Thoracic aorta (tissue), 2 donors: ENCODE data around the gene CRTAC1. TPM values are rescaled to one million over a fixed set of nuclear protein-coding genes. Genes with fewer than 3 reads are reported as not detected.

Source experiments
- ATAC-seq: fragments of 150-250 bp; one replicate; pipeline ENCODE4 v1.8.0; 2017; ENCODE audit warnings: low read depth; ENCODE audit not compliant: insufficient number of reproducible peaks, low FRiP score
- DNase-seq: peaks from one replicate; pipeline ENCODE4 v3.0.0-alpha.2; 2020; ENCODE audit warnings: low spot score
- H3K27ac ChIP-seq, 2 donors: fragments of 200-600 bp; sonication (generic); 1 replicate in 1 of 2; 2 replicates in 1 of 2; pipeline ENCODE4 v1.5.1; 2016; ENCODE audit warnings: mild to moderate bottlenecking in 2 of 2, moderate library complexity in 2 of 2
- H3K27me3 ChIP-seq: fragments of 200-600 bp; sonication (generic); replicated peaks from 2 replicates; pipeline ENCODE4 v1.6.0; 2016; ENCODE audit warnings: mild to moderate bottlenecking; ENCODE audit not compliant: insufficient read depth
- H3K36me3 ChIP-seq: fragments of 200-600 bp; sonication (generic); one replicate; pipeline ENCODE4 v1.5.1; 2016
- H3K4me1 ChIP-seq, 2 donors: fragments of 200-600 bp; sonication (generic); 1 replicate in 1 of 2; 2 replicates in 1 of 2; pipeline versions ENCODE4 v1.5.1 to v1.6.0; 2016; ENCODE audit warnings: low read depth in 2 of 2, mild to moderate bottlenecking in 1 of 2; ENCODE audit not compliant: control insufficient read depth in 1 of 2
- H3K4me3 ChIP-seq: fragments of 200-600 bp; sonication (generic); 2 replicates; pipeline ENCODE4 v1.5.1; 2016; ENCODE audit warnings: mild to moderate bottlenecking
- H3K9me3 ChIP-seq: fragments of 200-600 bp; sonication (generic); 2 replicates; pipeline ENCODE4 v1.5.1; 2016
- total RNA-seq, 2 donors: library from RNA; depleted of rRNA; stranded (reverse); fragments of >200 nt; gene quantifications; one replicate each; pipeline versions ENCODE4 v1.1.0 to v1.2.3, GENCODE V29; 2016
- TF ChIP-seq, protein P1 (sequence below): fragments of 200-600 bp; sonication (generic); IDR thresholded peaks from one replicate; pipeline ENCODE4 v1.5.1; 2019; ENCODE audit warnings: antibody characterized with exemption

Gene CRTAC1
- total RNA-seq, 2 donors from 2014 or later = 4.3 to 5.2 TPM

DNA sequence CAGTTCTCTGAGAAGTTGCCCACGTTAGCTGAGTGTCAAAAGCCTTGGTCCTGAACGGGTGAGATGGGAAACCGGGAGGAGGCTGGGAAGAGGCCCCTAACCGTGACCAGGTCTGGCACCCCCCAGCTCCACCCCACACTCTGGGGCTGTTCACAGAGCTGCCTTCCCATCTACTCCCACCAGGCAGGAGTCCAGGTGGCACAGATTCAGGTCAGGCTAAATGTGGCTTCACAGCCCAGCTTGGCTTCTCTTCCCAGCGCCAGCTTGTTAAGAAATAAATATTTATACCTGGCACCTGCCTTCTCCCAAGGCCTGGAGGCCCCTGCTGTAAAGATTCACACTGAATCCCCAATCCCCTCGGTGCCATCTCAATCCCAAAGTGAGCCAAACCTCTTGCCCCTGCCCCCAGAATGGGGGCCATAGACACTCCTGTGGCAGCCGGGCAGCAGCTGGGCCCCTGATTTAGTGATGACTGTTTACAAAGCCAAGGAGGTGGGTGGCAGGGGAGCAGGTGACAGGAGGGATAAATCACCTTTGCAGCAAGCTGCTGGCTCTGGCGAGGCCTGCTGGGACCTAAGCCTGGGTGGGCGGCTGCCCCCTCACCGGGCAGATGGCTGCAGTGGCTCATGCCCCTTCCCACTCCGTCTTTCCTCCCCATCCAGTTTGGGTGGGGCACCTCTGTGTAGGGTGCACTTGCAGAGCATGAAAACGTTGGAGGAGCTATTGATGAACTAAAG lies 108.2 kb downstream of the CRTAC1 start:
- Histone ChIP-seq H3K27ac (no peak overlapping the region), H3K27me3 (no peaks in the 10 kb centered on the region), H3K36me3 (no peaks in the 10 kb centered on the region), H3K9me3 (no peaks in the 10 kb centered on the region), H3K4me1 (peaks cover 0 to 8% of the 10 kb centered on the region in 2 donors), H3K4me3 (no peak overlapping the region)
- TF ChIP-seq, protein P1, sequence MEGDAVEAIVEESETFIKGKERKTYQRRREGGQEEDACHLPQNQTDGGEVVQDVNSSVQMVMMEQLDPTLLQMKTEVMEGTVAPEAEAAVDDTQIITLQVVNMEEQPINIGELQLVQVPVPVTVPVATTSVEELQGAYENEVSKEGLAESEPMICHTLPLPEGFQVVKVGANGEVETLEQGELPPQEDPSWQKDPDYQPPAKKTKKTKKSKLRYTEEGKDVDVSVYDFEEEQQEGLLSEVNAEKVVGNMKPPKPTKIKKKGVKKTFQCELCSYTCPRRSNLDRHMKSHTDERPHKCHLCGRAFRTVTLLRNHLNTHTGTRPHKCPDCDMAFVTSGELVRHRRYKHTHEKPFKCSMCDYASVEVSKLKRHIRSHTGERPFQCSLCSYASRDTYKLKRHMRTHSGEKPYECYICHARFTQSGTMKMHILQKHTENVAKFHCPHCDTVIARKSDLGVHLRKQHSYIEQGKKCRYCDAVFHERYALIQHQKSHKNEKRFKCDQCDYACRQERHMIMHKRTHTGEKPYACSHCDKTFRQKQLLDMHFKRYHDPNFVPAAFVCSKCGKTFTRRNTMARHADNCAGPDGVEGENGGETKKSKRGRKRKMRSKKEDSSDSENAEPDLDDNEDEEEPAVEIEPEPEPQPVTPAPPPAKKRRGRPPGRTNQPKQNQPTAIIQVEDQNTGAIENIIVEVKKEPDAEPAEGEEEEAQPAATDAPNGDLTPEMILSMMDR = no peak
- ATAC-seq (no peak), DNase-seq (no peak)

DNA sequence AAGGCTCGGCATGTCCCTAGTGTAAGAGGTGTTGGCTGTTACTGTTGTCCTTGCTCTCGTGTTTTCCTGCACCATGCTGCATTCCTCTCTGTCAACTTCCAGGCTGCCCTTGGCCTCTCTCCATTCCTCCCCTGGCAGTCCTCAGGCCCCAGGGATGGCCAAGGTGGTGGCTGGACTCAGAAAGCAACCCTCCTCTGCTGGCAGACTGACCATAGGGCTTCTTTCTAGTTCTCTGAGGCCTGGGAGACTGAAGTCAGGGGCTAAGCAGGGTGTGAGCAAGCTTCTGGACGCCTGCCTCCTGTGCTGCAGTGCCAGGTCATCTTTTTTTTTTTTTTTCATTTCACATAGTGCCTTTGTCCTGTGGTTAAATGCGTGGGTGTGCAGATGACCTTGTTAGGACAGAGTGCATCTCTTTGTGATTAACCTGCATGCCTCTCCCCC lies 108.8 kb downstream of the CRTAC1 start:
- no peak overlapping the region for H3K4me3 ChIP-seq
- H3K4me1 ChIP-seq = peaks cover 0 to 8% of the 10 kb centered on the region in 2 donors
- ATAC-seq (no peak), DNase-seq (no peak)
- TF ChIP-seq, protein P1 = no peak
- H3K27ac ChIP-seq = no peak overlapping the region
- H3K27me3 ChIP-seq = no peaks in the 10 kb centered on the region
- H3K36me3 ChIP-seq = no peaks in the 10 kb centered on the region
- no peaks in the 10 kb centered on the region for H3K9me3 ChIP-seq

DNA sequence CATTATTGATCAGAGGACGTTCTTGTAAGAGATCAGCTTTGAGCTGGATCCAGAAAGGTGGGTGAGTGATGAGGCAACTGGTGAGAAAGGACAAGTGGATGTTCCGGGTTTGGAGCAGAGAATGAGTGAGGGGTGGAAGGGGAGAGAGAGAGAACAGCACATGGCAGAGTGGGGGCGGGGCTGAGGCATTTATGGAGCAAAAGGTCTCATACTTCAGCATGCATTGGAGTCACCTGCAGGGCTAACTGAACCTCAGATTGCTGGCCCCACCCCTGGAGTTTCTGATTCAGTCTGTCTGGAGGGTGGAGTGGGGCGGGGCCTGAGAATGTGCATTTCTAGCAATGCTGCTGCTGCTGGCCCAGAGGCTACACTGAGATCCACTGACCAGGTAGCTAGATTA lies 109.6 kb downstream of the CRTAC1 start:
- ATAC-seq (no peak), DNase-seq (no peak)
- Histone ChIP-seq H3K4me1 (peaks cover 0 to 12% of the 10 kb centered on the region in 2 donors), H3K27me3 (no peaks in the 10 kb centered on the region), H3K4me3 (no peak overlapping the region), H3K9me3 (no peaks in the 10 kb centered on the region), H3K36me3 (no peaks in the 10 kb centered on the region), H3K27ac (no peak overlapping the region)
- TF ChIP-seq, protein P1 = no peak

DNA sequence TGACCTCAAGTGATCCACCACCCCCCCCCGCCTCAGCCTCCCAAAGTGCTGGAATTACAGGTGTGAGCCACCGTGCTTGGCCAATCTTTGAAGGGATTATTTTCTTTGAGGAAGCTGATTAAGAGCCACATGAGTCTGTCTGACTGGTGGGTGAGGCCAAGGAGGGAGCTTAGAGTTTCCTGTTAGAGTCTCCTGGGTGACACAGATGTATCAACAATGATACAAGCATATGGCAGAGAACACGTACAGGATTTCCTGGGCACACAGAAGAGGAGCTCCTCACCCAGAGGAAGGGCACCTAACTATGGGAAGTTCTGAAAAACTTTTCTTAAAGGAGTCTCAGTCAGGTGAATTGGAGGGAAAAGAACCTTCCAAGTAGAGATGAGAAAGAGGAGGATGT lies 111.4 kb downstream of the CRTAC1 start:
- H3K4me1 ChIP-seq = peaks cover 0 to 18% of the 10 kb centered on the region in 2 donors
- TF ChIP-seq, protein P1 = no peak
- DNase-seq (no peak), ATAC-seq (no peak)
- no peaks in the 10 kb centered on the region for H3K9me3 ChIP-seq
- H3K4me3 ChIP-seq = no peak overlapping the region
- H3K27me3 ChIP-seq = no peaks in the 10 kb centered on the region
- no peaks in the 10 kb centered on the region for H3K36me3 ChIP-seq
- no peak overlapping the region for H3K27ac ChIP-seq

DNA sequence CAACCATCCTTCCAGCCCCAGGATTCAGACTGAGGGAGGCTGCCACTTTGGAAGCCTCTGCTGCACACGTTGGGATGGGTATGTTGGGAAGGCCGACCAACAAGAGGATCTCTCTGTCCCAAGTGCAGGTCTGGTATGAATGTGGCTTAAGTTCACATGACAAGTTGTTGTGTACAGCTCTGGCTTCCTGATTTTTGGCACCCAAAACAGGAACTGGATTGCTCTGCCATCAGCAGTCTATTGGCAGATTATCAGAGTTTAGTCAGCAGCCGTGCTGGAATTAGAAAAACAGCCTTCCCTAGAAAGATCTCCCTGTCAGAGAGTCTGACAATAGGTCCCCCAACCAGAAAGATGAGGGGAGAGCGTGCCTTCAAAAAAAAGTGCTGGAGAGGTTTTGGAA lies 113.8 kb downstream of the CRTAC1 start:
- no peaks in the 10 kb centered on the region for H3K36me3 ChIP-seq
- H3K9me3 ChIP-seq = no peaks in the 10 kb centered on the region
- peaks cover 0 to 11% of the 10 kb centered on the region in 2 donors for H3K4me1 ChIP-seq
- H3K27me3 ChIP-seq = no peaks in the 10 kb centered on the region
- no peak for ATAC-seq
- no peak overlapping the region for H3K27ac ChIP-seq
- no peak overlapping the region for H3K4me3 ChIP-seq
- no peak for DNase-seq
- TF ChIP-seq, protein P1 = no peak
